Epithelial cell of proximal tubule (primary cell): ENCODE measurements around the gene SLC35C1. TPM values are rescaled to one million over a fixed set of nuclear protein-coding genes. Genes with fewer than 3 reads are reported as not detected.

Source experiments
- DNase-seq: peaks from one replicate; pipeline ENCODE4 v3.0.0-alpha.2; 2011; ENCODE audit warnings: low read depth
- H3K4me3 ChIP-seq: 2 replicates; pipeline ENCODE4 v1.5.1; 2011; ENCODE audit warnings: low read depth, mild to moderate bottlenecking, low read length
- CTCF ChIP-seq: conservative IDR thresholded peaks from 2 replicates; pipeline ENCODE4 v1.5.1; 2012; ENCODE audit warnings: low read depth, mild to moderate bottlenecking, low read length
- total RNA-seq: library from RNA; depleted of rRNA; stranded (reverse); fragments of >200 nt; gene quantifications from 2 replicates; pipeline ENCODE4 v1.2.3, GENCODE V29; 2015

The SLC35C1 gene
- total RNA-seq, 1 donor from 2014 or later, result 15.1 TPM

- peak; percentile 52 for DNase-seq
- no peak overlapping the region for H3K4me3 ChIP-seq
- no peak for TF ChIP-seq CTCF
These were observed 54.8 kb downstream of the SLC35C1 start for GRCh38 chr11:45859661-45860140.

GRCh38 chr11:45860348-45860747 is 55.4 kb downstream of the SLC35C1 start:
- no peak overlapping the region for H3K4me3 ChIP-seq
- no peak for DNase-seq
- no peak for TF ChIP-seq CTCF

GRCh38 chr11:45860764-45861510 is 56.0 kb downstream of the SLC35C1 start:
- DNase-seq, result no peak
- no peak overlapping the region for H3K4me3 ChIP-seq
- no peak for TF ChIP-seq CTCF

Other genes with a start within 250 kb of the SLC35C1 start
- gene CHST1, start 139.5 kb upstream of the SLC35C1 start, total RNA-seq, result 0.65 and 1.5 TPM in 2 replicates
- 6.3 and 9.2 TPM in 2 replicates for gene CRY2, start 42.3 kb downstream of the SLC35C1 start, total RNA-seq
- gene MAPK8IP1, start 80.5 kb downstream of the SLC35C1 start, total RNA-seq, result 10.1 and 11.1 TPM in 2 replicates
- 0.51 TPM in 1 of 2 replicates, not detected in the other for gene FREY1, start 102.1 kb downstream of the SLC35C1 start, total RNA-seq
- gene PEX16, start 112.7 kb downstream of the SLC35C1 start, total RNA-seq, result 23.4 and 24.3 TPM in 2 replicates
- gene LARGE2, start 117.5 kb downstream of the SLC35C1 start, total RNA-seq, result 2.5 and 3.3 TPM in 2 replicates